OCI-LY7 (cell line): ENCODE results near the gene TFEB. TPM values are rescaled to one million over a fixed set of nuclear protein-coding genes. Genes with fewer than 3 reads are reported as not detected.
A peak's percentile ranks its signal among the peaks of the same experiment; 100 is the strongest.

Source experiments
- BruUV-seq: library from RNA; stranded (reverse); fragments of 400-500 nt; replicated peaks from 2 replicates; lab custom pipeline; 2021; lab: Mats Ljungman, UMichigan
- CTCF ChIA-PET: fragments of 300-600 bp; sonication (Branson Sonifier 250); formaldehyde crosslinking; loops from one replicate; lab custom pipeline; 2022; ENCODE audit warnings: antibody characterized with exemption; ENCODE audit not compliant: unreplicated experiment; lab: Charles Lee
- POLR2A ChIA-PET: fragments of 300-600 bp; sonication (Branson Sonifier 250); formaldehyde crosslinking; loops from one replicate; lab custom pipeline; 2022; ENCODE audit warnings: antibody characterized with exemption; lab: Charles Lee
- DNase-seq: peaks from one replicate; pipeline ENCODE4 v3.0.0-alpha.2; 2015; ENCODE audit warnings: low spot score
- H2AFZ ChIP-seq: fragments of 200-600 bp; sonication (generic), shearing (Covaris generic); 2 replicates; pipeline ENCODE4 v1.6.1; 2014; ENCODE audit warnings: mild to moderate bottlenecking, antibody characterized with exemption, low read length, moderate library complexity
- H3K27ac ChIP-seq: fragments of 200-600 bp; sonication (generic); 2 replicates; pipeline ENCODE4 v1.5.1; 2014; ENCODE audit warnings: mixed run types, low read depth, mild to moderate bottlenecking, moderate library complexity, low read length, inconsistent platforms; ENCODE audit not compliant: poor library complexity, severe bottlenecking
- H3K36me3 ChIP-seq: fragments of 200-600 bp; sonication (generic); 2 replicates; pipeline ENCODE4 v1.6.1; 2014; ENCODE audit warnings: mild to moderate bottlenecking, antibody characterized with exemption, low read length, moderate library complexity, mixed read lengths; ENCODE audit not compliant: insufficient read depth
- H3K4me1 ChIP-seq: fragments of 200-600 bp; sonication (generic); 2 replicates; pipeline ENCODE4 v1.5.1; 2014; ENCODE audit warnings: mild to moderate bottlenecking, low read length; ENCODE audit not compliant: insufficient read depth, poor library complexity, severe bottlenecking
- H3K4me2 ChIP-seq: fragments of 200-600 bp; sonication (generic); 2 replicates; pipeline ENCODE4 v1.6.1; 2014; ENCODE audit warnings: mild to moderate bottlenecking, low read length
- H3K4me3 ChIP-seq: fragments of 200-600 bp; sonication (generic); 2 replicates; pipeline ENCODE4 v1.5.1; 2014; ENCODE audit warnings: mild to moderate bottlenecking, low read depth, low read length; ENCODE audit not compliant: poor library complexity, severe bottlenecking
- H3K79me2 ChIP-seq: fragments of 200-600 bp; sonication (generic); 2 replicates; pipeline ENCODE4 v1.6.1; 2016; ENCODE audit warnings: low read depth, mild to moderate bottlenecking, low read length, moderate library complexity, mixed read lengths; ENCODE audit not compliant: insufficient read depth
- H3K9me2 ChIP-seq: fragments of 200-600 bp; sonication (generic); 2 replicates; pipeline ENCODE4 v1.6.1; 2016; ENCODE audit warnings: mild to moderate bottlenecking, low read length, mixed read lengths; ENCODE audit not compliant: insufficient read depth
- H3K9me3 ChIP-seq: fragments of 200-600 bp; sonication (generic); 2 replicates; pipeline ENCODE4 v1.6.1; 2014; ENCODE audit warnings: mild to moderate bottlenecking, mixed run types, low read length, mixed read lengths
- H4K20me1 ChIP-seq: fragments of 200-600 bp; sonication (generic); 2 replicates; pipeline ENCODE4 v1.6.1; 2014; ENCODE audit warnings: mild to moderate bottlenecking, antibody characterized with exemption, low read length, moderate library complexity, mixed read lengths; ENCODE audit not compliant: insufficient read depth
- CTCF ChIP-seq: fragments of 200-600 bp; sonication (generic); conservative IDR thresholded peaks from 2 replicates; pipeline ENCODE4 v1.5.1; 2014; ENCODE audit warnings: mild to moderate bottlenecking, antibody characterized with exemption, low read length, moderate library complexity, mixed read lengths
- EZH2phosphoT487 ChIP-seq: fragments of 200-600 bp; sonication (generic); IDR thresholded peaks from 2 replicates; pipeline ENCODE4 v1.6.1; 2018; ENCODE audit warnings: low read depth, borderline replicate concordance, mild to moderate bottlenecking, mixed run types, antibody characterized with exemption, low read length, moderate library complexity, mixed read lengths
- intact Hi-C: fragments of 100-400 bp; cut with micrococcal nuclease; formaldehyde crosslinking; loops from one replicate; pipeline ENCODE4 v1.10.0; 2022; ENCODE audit not compliant: unreplicated experiment
- total RNA-seq, 2 experiments: library from RNA; depleted of rRNA in 1 of 2; stranded (reverse); fragments of >200 nt in 1 of 2; shearing (Covaris generic) in 1 of 2; gene quantifications; 2 replicates each; pipeline ENCODE4 v1.2.3, GENCODE V29; 2014 to 2022

The TFEB gene
- total RNA-seq, 2 experiments from 2014 or later = 36.8 to 60.0 TPM

- no peak for DNase-seq
- intact Hi-C loops = no loop called here
- Histone ChIP-seq H3K9me3 (no peaks in the 10 kb centered on the region), H3K9me2 (no peaks in the 10 kb centered on the region), H3K79me2 (peaks cover 33% of the 10 kb centered on the region), H2AFZ (no peak overlapping the region), H3K4me2 (peak overlapping the region; percentile 99), H3K27ac (peak overlapping the region; percentile 90), H3K36me3 (peaks cover 28% of the 10 kb centered on the region; the same call in 1 of the 2 replicates), H4K20me1 (no peaks in the 10 kb centered on the region; the same call in 1 of the 2 replicates), H3K4me3 (peak overlapping the region; percentile 69), H3K4me1 (peaks cover 71% of the 10 kb centered on the region)
- CTCF ChIA-PET = interaction anchor here (0.7 to 3.4 kb wide), 2 partner anchors 10 to 30 kb away, joined by 3 to 41 read pairs; no protein-coding TSS in a partner anchor
- BruUV-seq = no TSS peak
- POLR2A ChIA-PET = interaction anchor here (1.1 to 8.3 kb wide), 5 partner anchors 14 to 79 kb away, joined by 3 to 118 read pairs (median 42); partner anchors contain the start of gene TFEB
- TF ChIP-seq EZH2phosphoT487 (no peak), CTCF (no peak)
Observed at GRCh38 chr6:41704028-41704427, 31.4 kb downstream of the TFEB start.

GRCh38 chr6:41702771-41703494 is 32.5 kb downstream of the TFEB start:
- Histone ChIP-seq H3K36me3 (peaks cover 30% of the 10 kb centered on the region; the same call in 1 of the 2 replicates), H3K4me3 (no peak overlapping the region), H2AFZ (no peak overlapping the region), H3K9me2 (no peaks in the 10 kb centered on the region), H3K27ac (peak overlapping the region; percentile 90), H3K4me1 (peaks cover 60% of the 10 kb centered on the region), H3K4me2 (no peak overlapping the region), H4K20me1 (no peaks in the 10 kb centered on the region; the same call in 1 of the 2 replicates), H3K9me3 (no peaks in the 10 kb centered on the region), H3K79me2 (peaks cover 29% of the 10 kb centered on the region)
- ChIA-PET POLR2A (interaction anchor here (0.6 to 8.3 kb wide), 3 partner anchors 15 to 909 kb away, joined by 3 to 118 read pairs (median 65); partner anchors contain the start of gene TFEB), CTCF (no interaction called here)
- intact Hi-C loops = no loop called here
- TF ChIP-seq EZH2phosphoT487 = no peak
- no TSS peak for BruUV-seq
- no peak for DNase-seq

- DNase-seq = no peak
- intact Hi-C loops = no loop called here
- Histone ChIP-seq H3K79me2 (peaks cover 29% of the 10 kb centered on the region), H2AFZ (no peak overlapping the region), H3K4me1 (peaks cover 53% of the 10 kb centered on the region), H3K9me2 (no peaks in the 10 kb centered on the region), H4K20me1 (no peaks in the 10 kb centered on the region; the same call in 1 of the 2 replicates), H3K4me3 (no peak overlapping the region), H3K4me2 (no peak overlapping the region), H3K9me3 (no peaks in the 10 kb centered on the region), H3K36me3 (peaks cover 37% of the 10 kb centered on the region; the same call in 1 of the 2 replicates), H3K27ac (no peak overlapping the region)
- CTCF ChIA-PET = no interaction called here
- TF ChIP-seq CTCF (no peak), EZH2phosphoT487 (no peak)
- POLR2A ChIA-PET = interaction anchor here (7.0 to 8.3 kb wide), 2 partner anchors 16 to 30 kb away, joined by 65 to 118 read pairs; partner anchors contain the start of gene TFEB
- BruUV-seq = no TSS peak
Observed at GRCh38 chr6:41702089-41702745, 33.2 kb downstream of the TFEB start.
